Uterus (tissue), 2 donors: ENCODE results near the gene HSDL2.

Experiments used
- CTCF ChIP-seq, 4 experiments: fragments of 200-600 bp in 2 of 4; fragments of 450-650 bp in 2 of 4; sonication (generic) in 2 of 4; IDR thresholded peaks; one replicate each; pipeline ENCODE4 v1.5.1; 2016 to 2019; ENCODE audit warnings: antibody characterized with exemption in 4 of 4, mild to moderate bottlenecking in 2 of 4, moderate library complexity in 1 of 4
- POLR2A ChIP-seq, 2 donors: fragments of 450-650 bp; IDR thresholded peaks; one replicate each; pipeline ENCODE4 v1.6.1; 2016; ENCODE audit warnings: antibody characterized with exemption in 2 of 2, mild to moderate bottlenecking in 1 of 2, moderate library complexity in 1 of 2

DNA sequence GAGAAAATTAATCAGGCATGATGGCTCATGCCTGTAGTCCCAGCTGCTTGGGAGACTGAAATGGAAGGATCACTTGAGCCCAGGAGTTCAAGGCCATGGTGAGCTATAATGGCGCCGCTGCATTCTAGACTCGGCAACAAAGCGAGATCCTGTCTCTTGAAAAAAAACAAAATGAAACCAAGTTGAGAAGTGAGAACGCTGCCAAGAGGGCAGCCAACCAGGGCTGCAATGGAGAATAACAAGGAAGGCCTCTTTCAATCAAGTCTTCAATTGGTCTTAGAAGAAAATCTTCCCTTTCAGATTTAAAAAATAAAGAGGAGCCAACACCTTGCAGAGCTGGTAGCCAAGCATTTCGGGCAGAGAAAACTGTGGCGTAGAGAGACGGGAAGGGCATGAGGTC lies 121.4 kb downstream of the HSDL2 start:
- TF ChIP-seq CTCF (IDR thresholded peaks at IDR 0.05): no peak
- TF ChIP-seq POLR2A (IDR thresholded peaks at IDR 0.05): no peak
